Hypothalamus (tissue), 51 donors: Measurements from ENCODE around the gene TSPAN8.
"Not testable (repeated sequence)": the region's sequence is repeated elsewhere in the genome, so short reads cannot be mapped to it uniquely, and the experiment has no call there.

ENCODE experiments used
- DNase-seq, 51 donors: peaks; one replicate each; lab custom pipeline; 2025; lab: John Stamatoyannopoulos, UW

The TSPAN8 gene

DNA sequence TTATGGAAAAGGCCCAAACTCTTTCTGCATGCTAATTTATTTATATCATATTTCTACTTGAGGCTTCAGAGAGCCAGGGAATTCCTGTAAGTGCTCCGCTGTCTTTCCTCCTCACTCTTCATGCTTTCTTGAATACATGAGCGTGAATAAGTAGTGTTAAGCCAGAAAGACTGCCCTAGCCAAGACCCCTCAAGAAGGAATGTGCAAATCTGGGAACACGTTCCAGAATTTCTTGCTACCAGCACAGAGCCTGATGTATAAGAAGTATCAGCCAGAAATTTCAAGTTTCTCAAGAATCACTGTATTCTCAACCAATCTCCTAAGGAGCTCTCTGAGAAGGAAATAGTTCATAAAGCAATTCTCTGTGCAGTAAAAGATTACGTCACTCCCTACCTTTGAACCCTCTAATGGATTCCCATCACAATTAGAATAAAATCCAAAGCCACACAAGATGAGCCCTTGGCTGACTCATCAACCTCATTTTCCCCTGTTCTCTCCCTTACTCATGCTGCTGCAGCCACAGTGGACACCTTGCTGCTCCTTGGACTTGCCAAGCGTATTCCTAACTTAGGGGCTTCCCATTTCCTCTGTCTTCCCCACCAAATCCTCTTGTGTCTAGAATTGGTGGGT, 6.9 kb upstream of the TSPAN8 start:
- DNase-seq: no peak

DNA sequence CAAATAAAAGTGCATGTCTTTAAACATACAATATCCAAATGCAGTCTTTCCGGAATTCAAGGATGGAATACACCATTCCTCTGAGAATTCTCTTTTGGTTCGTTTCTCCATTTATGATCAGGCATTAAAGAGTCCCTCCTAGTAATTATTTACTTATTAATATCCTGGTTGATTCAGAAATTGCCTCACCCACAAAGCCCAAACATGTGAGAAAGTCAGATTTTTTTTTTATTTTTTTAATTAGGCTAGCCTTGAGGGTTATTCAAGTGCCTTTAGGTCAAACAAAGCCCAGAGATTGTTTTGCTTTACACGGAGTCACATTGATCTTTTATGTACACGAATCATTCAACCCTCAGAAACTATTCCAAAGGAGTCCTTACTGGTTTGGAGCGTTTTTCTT, 6.4 kb upstream of the TSPAN8 start:
- no peak for DNase-seq

DNA sequence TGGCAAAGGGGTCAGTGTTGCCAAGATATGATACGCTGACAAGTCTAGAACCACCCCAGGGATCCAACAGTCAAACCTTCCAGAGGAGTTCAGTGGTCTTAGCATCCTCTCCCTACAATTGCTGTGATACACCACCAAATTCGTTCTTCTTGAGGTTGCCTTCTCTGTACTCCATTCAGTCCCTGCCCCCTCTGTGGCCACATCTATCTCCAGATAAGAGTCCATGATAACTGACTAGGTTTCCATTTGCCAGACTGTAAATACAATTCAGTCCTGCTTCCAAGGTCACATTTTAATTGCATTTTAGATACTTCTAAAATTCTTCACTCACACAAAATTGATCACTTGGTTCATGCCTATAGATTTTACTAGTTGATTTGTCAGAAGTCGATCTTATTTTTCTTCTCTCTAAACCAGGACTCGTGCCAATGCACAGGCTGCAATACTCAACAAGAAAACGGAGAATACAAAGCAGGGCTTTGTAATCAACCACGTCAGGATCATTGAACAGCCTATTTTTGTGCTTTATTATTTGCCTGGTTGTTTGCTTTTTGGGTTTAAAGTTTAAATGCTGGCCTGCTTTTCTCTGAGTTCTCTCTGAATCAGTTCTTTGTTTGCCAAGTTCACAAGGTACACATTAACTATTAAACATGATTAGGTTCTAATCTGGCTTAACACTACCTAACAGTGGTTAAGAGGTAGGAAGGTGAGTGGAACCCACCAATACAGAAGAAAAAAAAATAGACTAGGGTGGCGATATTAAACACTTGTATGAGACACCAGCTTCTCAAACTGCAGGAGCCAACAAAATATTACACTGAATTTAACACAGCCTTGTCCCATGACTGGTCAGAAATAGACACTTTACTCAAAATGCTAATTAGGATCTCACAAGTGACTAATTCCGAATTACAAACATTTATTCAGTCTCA, 5.3 kb upstream of the TSPAN8 start:
- no peak for DNase-seq

DNA sequence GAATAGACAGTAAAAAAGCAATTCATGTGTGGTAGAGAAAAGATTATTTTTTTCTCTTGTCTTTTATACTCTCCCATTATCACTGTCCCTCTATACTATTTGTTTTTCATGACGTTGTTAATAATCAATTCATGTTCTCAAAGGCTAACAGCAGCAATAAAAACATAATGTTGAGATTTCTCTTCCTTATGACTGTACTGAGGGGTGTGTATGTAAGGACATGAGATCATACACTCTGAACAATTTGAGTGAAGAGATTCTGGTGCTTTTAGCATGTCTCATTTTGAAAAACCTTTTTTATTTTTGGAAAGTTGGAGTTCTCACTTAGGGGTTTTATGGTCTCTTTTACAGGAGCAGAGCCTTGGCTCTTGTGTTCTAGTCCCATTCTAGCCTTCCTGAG, 3.8 kb upstream of the TSPAN8 start:
- no peak for DNase-seq

DNA sequence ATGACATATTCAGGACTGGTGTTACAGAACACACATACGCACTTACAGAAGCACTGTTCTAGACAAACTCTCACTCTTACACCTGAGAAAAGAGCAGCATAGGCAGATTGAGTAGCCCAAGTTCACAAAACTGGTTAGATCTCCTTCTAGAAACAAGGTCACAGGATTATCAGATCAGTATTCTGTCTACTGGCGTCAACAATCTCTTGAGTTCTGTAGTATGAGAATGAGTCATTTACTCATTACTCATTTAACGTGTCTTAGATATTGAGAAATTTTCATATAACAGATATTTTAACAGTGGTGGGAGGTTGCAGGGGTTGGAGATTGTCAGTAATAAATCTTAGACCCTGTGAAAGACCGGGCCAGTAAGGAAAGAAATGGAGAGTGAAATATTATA, 2.8 kb upstream of the TSPAN8 start:
- DNase-seq: no peak

DNA sequence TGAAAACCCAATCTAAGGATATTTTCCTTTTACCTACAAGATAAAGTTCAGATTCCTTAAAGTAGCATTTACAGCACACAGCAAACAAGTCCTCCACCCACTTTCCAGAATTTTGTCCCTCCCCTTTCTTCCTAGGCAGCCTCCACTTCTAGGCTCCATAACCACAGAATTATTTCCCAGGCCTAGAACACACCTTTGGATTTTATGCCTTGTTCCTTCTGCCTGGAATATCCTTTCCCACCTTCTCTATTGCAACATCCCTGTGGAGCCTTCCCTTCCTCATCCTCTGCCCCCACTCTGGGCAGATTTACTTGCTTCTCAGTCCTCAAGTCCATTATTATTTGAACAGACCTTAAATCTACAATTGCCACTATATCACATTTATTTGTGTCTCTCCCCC, 2.1 kb upstream of the TSPAN8 start:
- no peak for DNase-seq

DNA sequence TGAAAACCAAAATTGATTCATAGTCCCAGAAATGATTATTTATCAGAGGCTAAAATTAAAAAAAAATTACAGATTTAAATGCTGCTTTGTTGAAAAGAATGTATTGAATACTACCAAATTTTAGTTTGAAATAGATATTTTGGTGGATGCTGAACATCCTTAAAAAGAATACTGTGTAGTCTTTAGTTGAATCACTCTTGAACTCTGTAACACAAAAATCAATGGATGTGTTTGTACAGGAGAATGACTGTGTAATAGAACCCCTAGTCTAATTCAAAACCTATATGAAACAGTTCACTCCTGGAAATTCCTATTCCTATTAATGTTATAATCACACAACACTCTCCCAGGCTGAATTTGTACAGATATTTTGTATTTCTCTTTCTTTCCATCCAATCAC, 1.5 kb upstream of the TSPAN8 start:
- no peak for DNase-seq

DNA sequence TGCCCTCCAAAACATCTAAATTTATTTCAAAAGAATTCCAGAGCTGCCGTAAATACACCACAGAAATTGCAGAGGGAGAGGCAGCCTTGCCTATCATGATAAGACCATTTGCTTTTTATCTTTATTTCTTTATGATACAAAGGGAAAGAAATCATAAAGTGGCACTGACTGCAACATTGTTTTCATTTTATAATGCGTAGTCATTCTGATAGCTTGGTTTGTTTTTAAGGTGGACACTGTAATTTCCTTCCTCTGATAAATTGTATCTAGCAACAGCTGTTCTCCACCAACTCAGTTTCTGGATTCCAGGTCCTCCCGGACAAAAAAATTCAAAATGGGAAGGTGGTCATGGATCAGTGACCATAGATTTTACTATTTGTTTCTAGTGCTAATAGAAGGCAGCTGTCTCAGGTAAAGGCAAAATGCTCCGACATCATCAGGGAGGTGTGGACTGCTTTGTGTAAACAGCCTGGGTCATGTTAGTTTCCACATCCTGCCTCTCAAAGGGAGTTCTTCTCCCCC, 623 bp upstream of the TSPAN8 start:
- DNase-seq: no peak

DNA sequence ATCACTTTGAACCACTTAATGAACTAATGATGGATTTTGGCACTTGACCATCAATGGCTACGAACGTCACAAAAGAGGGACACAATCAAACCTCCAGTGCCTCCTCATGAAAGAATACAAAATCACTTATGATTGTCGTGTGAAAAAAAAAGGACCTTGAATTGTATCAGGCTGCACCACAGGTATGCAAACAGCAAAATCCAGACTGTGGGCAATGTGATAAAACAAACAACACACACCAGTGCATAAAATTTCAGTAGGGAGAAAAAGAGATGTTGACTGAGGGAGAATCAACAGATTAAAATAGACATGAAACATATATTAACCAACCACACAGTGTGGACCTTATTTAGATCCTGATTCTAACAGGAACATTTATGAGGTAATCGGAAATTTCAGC, 2.6 kb downstream of the TSPAN8 start:
- no peak for DNase-seq

DNA sequence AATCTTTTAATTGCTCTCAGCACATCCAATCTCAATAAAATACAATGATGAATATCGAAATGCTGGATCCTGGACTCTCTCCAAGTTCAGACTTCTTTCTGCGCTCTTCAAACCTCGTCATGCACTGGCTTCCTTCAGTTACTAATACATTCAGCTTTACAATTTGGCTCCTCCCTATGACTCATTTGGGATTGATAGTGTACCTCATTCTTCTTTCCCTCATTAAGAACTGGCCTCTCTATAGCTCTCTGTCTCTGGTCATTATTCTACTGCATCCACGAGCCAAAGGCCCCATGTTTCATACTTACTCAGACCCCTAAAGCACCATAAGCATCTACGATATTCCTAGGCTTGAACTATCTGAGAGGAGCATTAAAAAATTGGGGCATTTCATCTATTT, 4.9 kb downstream of the TSPAN8 start:
- no peak for DNase-seq

DNA sequence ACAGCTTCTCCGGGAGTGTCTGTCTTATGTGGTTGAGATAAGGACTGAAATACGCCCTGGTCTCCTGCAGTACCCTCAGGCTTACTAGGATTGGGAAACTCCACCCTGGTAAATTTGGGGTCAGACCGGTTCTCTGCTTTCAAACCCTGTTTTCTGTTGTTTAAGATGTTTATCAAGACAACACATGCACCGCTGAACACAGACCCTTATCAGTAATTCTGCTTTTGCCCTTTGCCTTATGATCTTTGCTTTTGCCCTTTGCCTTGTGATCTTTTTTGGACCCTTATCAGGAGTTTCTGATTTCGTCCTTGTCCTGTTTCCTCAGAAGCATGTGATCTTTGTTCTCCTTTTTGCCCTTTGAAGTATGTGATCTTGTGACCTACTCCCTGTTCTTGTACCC, 7.8 kb downstream of the TSPAN8 start:
- DNase-seq: not testable (repeated sequence)

DNA sequence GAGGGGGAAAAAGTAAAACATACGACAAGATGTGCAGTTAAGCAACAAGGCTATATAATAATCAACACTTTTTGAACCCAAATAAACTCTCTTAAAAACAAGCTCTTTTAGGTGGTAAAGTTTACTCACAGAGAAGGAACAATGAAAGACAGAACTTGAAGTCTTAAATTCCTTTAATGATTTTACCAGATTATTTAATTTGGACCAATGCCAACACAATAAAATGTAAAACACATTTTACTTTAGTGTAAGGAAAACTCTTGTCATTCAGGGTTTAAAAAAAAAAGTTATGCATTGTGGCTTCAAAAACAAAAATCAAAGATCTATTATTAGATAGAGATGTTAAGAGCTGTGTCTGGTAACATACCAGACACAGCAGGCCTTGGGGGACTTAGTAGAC, 13.1 kb downstream of the TSPAN8 start:
- no peak for DNase-seq

DNA sequence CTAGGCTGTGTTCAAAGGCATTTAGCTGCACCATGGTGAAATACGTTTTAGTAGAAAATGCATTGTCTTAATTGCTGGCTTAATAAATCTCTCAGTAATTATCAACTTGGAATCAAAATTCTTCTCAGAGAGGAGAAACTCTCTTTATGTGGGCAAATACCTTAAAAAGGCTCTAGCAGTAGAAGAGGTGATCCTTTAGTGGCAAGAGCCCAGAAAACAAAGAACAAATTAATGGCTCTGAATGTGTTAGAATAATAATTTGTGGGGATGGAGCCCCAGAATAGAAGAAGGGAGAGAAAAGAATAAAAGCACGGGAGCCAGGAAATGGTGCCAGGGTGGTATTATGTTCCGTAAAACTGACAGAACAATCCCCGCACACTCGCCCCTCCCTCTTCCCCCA, 14.8 kb downstream of the TSPAN8 start:
- no peak for DNase-seq

DNA sequence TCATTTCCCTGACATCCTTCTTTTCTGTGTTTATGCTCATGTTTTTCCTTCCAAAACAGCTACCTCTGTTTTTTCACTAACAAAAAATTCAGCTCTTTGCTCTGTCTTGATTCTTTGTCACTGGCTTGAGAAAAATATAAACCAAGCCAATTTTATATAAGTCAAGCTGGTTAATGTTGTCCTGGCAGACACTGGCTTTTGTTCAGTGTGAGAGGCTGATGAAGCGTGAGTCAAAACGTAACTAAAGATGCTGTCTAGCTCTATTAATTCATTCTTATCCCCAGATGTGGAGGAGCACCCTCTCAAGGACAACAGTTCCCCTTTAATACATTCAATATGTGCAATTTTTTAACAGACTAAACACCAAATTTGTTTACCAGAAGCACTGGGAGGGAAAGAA, 15.8 kb downstream of the TSPAN8 start:
- no peak for DNase-seq

DNA sequence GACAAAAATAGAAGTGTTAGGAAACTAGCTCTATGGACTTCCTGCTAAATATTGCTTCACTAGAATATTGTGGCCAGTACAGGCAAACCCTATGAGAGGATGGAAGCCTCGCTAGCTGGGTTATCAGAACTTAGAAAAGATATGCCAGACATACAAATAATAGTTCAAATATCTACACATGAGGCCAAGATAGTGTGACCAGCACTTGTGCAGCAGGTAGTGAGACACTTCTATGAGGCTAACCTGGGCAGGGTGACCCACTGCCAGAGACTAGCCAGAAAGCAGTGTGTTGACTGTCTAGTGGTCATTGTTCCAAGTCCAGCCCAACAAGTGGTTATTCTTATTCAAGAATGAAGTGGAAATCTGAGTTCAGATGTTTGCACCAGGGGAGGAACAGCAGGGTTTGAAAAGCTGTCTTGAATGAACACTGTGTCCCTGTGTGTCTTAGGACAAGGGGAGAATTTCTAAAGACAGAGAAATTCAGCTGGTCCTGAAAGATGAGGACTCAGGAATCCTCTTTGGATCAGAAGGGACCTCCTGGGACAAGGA, 16.3 kb downstream of the TSPAN8 start:
- no peak for DNase-seq

DNA sequence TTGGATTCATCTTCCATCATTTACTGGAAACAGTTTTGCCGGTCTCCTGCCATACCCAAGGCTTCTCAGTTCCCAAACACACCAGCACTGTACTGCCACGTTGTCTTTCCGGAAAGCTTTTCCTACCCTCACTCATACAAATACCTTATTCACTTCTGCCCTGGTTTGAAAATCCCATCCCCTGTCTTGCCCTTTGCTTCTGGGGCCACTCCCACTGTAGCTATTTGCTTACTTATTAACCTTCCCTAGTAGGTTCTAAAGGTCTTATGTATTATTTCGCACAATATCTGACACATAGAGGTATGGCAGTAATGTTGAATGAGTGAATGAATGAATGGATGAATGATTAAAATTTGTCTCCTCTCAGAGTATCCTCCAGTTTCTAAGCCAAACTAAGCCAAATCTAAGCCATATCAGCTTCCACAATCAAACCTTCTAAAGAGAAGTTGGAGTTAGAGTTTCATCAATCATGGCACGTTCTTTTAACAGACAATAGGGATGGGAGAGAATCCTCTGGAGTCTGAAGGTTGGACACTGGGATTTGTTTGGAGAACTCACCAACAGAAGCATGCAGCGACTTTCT, 18.6 kb downstream of the TSPAN8 start:
- no peak for DNase-seq

DNA sequence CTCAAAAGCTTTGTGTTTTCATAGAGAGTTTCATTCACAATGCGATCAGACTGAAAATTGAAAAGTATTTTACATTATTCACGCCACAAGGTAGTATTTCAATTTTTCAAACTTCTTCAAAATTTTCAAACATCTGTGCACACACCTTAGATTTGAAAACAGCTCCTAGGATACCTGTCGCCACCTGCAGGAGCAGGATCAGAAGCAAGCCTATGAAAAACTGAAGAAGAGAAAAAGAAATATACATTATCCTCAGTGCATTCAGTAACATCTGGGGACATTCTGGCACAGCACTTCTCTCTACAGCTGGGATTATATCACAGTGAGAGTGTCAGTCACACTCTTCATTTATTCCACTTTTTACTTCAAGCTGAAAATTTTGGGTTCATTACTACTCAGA, 19.8 kb downstream of the TSPAN8 start:
- no peak for DNase-seq

DNA sequence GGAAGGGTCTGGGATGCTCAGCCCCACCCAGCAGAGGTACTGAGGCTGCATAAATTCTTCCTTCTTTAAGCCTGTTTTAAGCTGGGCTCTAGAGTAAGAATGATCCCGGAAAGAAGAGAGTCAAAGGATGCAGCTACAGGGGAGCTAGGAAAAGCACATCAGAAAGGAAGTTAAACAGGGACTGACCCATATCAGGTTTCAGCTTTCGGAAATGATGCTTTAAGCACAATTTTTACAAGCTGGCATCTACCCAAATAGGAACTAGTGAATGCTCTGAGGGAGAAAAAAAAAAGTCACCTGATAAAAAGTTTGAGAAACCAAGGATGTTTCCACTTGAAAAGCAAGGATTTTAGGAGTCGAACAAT, 22.0 kb downstream of the TSPAN8 start:
- DNase-seq: no peak

DNA sequence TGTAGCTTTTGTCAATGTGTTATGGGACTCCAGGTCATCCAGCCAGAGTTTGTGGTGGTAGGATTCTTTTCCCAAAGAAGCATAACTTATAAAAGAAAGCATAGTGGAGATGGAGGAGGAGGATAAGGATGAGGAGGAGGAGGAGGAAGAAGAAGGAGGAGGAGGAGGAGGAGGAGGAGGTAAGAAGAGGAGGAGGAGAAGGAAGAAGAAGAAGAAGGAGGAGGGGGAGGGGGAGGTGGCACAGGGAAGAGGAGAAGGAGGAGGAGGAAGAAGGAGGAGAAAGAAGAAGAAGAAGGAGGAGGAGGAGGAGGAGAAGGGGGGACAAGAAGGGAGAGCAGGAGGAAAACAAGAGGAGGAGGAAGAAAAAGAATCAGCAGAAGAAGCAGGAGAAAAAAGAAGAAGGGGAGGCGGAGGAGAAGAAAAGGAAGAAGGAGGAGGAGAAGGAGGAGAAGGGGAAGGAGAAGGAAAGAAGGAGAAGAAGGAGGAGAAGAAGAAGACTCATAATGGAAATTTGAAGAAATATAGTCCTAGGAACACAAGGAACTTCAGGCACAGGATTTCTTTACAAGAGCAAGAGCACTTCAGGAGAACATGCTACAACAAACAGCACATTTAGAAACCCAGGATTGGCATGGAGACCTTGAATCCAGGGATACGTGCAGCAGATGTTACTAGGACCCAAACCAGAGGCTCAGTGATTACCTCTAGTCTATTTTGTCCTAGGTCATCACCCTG, 22.6 kb downstream of the TSPAN8 start:
- DNase-seq: no peak

DNA sequence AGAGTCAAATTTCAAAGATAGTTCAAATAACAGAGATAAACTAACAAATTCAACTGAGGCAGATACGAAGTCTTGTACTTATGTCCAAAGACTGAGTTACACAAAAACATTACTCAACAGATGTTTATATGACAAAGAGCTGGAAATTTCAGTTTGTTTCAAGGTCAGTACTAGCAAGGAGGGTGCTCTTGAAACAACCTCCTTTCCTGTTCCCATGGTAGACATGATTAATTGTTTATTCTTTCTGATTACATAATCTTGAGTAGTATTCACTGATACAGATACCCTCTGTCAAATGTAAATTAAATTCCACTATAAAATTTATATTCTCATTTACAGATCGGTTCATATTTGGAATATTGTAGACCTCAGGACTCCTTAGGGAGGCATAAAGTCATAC, 23.4 kb downstream of the TSPAN8 start:
- no peak for DNase-seq

DNA sequence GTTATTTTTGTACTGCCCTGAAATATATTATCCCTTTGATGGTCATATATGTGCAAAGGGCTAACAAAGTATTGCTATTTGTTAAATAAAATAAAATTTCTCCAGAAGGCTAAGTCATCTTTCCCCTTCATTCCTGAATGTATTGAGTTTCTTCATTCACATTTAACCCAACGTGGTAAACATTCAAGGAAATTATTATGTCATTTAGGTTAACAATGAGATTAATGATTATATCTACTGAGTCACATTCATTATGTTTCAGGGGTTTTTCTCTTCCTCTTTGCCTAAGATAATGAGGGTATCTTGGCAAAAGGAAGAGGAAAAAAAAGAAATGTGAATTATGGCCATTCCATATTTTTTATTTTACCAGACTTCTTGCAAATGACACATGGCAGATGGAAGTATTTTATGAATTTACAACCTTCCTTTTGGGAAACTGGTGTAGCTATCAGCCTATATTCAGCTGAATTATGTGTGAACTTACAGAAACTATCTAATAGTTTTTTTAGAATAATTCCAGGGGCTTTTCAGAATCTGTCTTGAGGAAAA, 27.2 kb downstream of the TSPAN8 start:
- no peak for DNase-seq
